CD4-positive, alpha-beta memory T cell (primary cell): Measurements from ENCODE around the gene DOK5. TPM values are rescaled to one million over a fixed set of nuclear protein-coding genes. Genes with fewer than 3 reads are reported as not detected.

Source experiments
- CTCF ChIA-PET: fragments of 350-600 bp; sonication (Branson Sonifier 250); formaldehyde crosslinking; loops from one replicate; lab custom pipeline; 2021; ENCODE audit warnings: inconsistent platforms; ENCODE audit not compliant: partially characterized antibody; lab: Charles Lee
- POLR2A ChIA-PET: fragments of 350-600 bp; sonication (Branson Sonifier 250); formaldehyde crosslinking; loops from one replicate; lab custom pipeline; 2021; ENCODE audit not compliant: partially characterized antibody; lab: Charles Lee
- DNase-seq, 5 donors: peaks; one replicate each; pipeline versions ENCODE4 v3.0.0 to v3.0.0-alpha.2; 2020 to 2022; ENCODE audit warnings: mixed read lengths in 1 of 5
- H3K27ac ChIP-seq: one replicate; pipeline ENCODE4 v1.7.0; 2013; ENCODE audit warnings: low read depth, low read length
- H3K27me3 ChIP-seq: 2 replicates; pipeline ENCODE4 v1.7.0; 2013; ENCODE audit warnings: mild to moderate bottlenecking, low read length, moderate library complexity; ENCODE audit not compliant: insufficient read depth
- H3K36me3 ChIP-seq: 2 replicates; pipeline ENCODE4 v1.7.0; 2013; ENCODE audit warnings: mild to moderate bottlenecking, low read length, moderate library complexity; ENCODE audit not compliant: insufficient read depth
- H3K4me1 ChIP-seq: 2 replicates; pipeline ENCODE4 v1.7.0; 2013; ENCODE audit warnings: mild to moderate bottlenecking, low read length, moderate library complexity; ENCODE audit not compliant: insufficient read depth
- H3K4me3 ChIP-seq, 2 donors: one replicate each; pipeline ENCODE4 v1.7.0; 2013; ENCODE audit warnings: low read length in 2 of 2, mild to moderate bottlenecking in 1 of 2
- H3K9me3 ChIP-seq, 2 donors: one replicate each; pipeline ENCODE4 v1.7.0; 2013; ENCODE audit warnings: low read length in 2 of 2, control low read depth in 1 of 2; ENCODE audit not compliant: control insufficient read depth in 1 of 2
- H3K27ac Mint-ChIP-seq, 7 donors: one replicate each; pipeline ENCODE4 v1.8.0; 2020 to 2021; ENCODE audit warnings: mixed read lengths in 7 of 7, mild to moderate bottlenecking in 6 of 7, inconsistent platforms in 3 of 7, moderate library complexity in 3 of 7
- H3K27me3 Mint-ChIP-seq, 2 donors: one replicate each; pipeline ENCODE4 v1.8.0; 2020 to 2021; ENCODE audit warnings: mixed read lengths in 2 of 2
- H3K36me3 Mint-ChIP-seq, 2 donors: one replicate each; pipeline ENCODE4 v1.8.0; 2020 to 2021; ENCODE audit warnings: mixed read lengths in 2 of 2, inconsistent platforms in 1 of 2, mild to moderate bottlenecking in 1 of 2
- H3K4me1 Mint-ChIP-seq, 4 donors: one replicate each; pipeline ENCODE4 v1.8.0; 2020 to 2021; ENCODE audit warnings: mixed read lengths in 4 of 4, mild to moderate bottlenecking in 1 of 4
- H3K4me3 Mint-ChIP-seq, 8 donors: one replicate each; pipeline ENCODE4 v1.8.0; 2020 to 2021; ENCODE audit warnings: mixed read lengths in 8 of 8, mild to moderate bottlenecking in 7 of 8, moderate library complexity in 6 of 8, inconsistent platforms in 3 of 8
- H3K9me3 Mint-ChIP-seq, 8 donors: one replicate each; pipeline ENCODE4 v1.8.0; 2020 to 2021; ENCODE audit warnings: mixed read lengths in 8 of 8, mild to moderate bottlenecking in 5 of 8, inconsistent platforms in 3 of 8, moderate library complexity in 1 of 8
- intact Hi-C: fragments of 100-400 bp; cut with micrococcal nuclease; formaldehyde crosslinking; loops from one replicate; pipeline ENCODE4 v1.15.1; 2023
- polyA plus RNA-seq, 2 donors: library from polyadenylated mRNA; unstranded; fragments of 300-500 nt; fragmentation: Illumina TruSeq; gene quantifications; one replicate each; pipeline ENCODE4 v1.2.3, GENCODE V29; 2021
- total RNA-seq, 2 experiments: library from RNA; stranded (reverse); gene quantifications; one replicate each; pipeline ENCODE4 v1.2.3, GENCODE V29; 2021

The DOK5 gene
- total and polyA plus RNA-seq, 4 experiments from 2014 or later: not detected

DNA sequence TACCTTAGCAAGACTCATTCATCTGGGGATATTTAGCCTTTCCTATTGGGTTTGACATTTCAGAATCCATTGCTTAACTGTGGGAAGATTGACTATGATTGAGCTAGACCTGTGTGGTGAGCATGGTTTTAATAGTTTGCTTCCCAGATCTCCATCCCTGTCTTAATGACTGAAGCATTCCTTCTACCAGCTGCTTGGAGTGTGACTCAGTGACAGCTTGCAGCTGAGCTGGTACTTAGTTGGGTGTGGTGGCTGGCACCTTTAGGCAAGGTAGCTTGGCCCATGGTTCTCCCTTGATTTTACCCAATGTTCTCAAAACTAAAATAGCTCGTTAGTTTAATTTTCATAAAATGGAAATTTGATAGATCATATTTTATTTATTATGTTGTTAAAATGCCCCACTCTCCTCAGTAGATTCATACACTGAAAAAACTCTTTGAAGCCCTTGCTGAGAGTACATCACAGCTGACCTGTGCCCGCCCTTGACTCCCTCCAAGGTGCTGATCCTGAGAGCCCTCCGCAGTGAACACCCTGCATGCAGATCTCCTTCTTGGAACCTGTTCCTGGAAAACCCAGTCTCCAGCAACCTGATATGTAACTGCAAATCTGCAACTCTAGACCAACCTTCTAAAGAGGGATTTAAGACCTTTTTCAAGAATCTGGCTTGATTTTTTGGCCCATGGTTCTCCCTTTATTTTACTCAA is 19.1 kb downstream of the DOK5 start:
- CTCF ChIA-PET: interaction anchor here (1.2 kb wide), 1 partner anchor 10 kb away, joined by 3 read pairs; no protein-coding TSS in a partner anchor

DNA sequence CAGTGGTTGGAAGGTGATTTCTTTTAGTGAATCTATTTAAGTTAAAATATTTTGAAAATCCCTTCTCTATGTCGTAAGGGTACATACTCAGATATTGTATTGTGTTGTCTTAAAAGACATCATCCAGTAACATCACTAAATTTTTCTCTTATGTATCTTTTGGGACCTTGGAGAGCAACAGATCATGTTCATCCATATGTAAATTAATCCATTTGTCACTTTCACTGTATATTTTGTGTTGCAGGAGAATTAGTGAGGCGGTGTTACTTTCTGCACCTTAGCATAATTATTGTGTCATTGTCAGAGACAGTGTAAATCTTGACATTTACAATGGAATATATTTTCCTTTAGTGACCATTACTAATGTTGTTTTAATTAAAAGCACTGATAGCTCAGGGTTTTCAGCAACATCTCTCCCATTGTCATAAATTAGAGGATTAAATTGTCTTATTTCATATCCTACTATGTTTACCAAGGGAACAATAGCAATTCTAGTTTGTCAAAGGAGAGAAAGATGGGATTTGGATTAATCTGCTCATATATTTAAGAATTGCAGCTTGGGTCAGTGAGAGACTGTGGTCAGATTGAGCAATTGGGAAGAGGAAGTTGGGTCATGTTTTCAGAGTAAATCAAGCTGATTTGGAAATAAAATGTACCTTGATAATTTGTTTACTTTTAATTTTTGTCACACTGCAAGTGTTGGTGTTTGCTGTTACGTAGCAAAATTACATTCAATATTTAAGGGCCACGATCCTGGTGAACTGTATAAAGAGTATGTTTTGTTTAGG is 22.7 kb downstream of the DOK5 start:
- H3K4me1 Mint-ChIP-seq: no peaks in the 10 kb centered on the region
- Histone ChIP-seq H3K27me3 (no peaks in the 10 kb centered on the region), H3K4me1 (no peaks in the 10 kb centered on the region), H3K9me3 (no peaks in the 10 kb centered on the region), H3K27ac (no peak overlapping the region), H3K4me3 (no peak overlapping the region), H3K36me3 (no peaks in the 10 kb centered on the region)
- H3K9me3 Mint-ChIP-seq: peaks cover 0 to 4% (median 0%) of the 10 kb centered on the region in 8 donors
- no peak overlapping the region for H3K4me3 Mint-ChIP-seq
- CTCF ChIA-PET: no interaction called here
- POLR2A ChIA-PET: no interaction called here
- H3K27me3 Mint-ChIP-seq: peaks cover 0 to 2% of the 10 kb centered on the region in 2 donors
- no peak overlapping the region for H3K27ac Mint-ChIP-seq
- intact Hi-C loops: no loop called here
- DNase-seq: no peak
- no peaks in the 10 kb centered on the region for H3K36me3 Mint-ChIP-seq

More for the DNA sequence above, 19.1 kb downstream of the DOK5 start:
- H3K4me3 ChIP-seq: no peak overlapping the region
- Mint-ChIP-seq H3K9me3 (peaks cover 0 to 4% (median 0%) of the 10 kb centered on the region in 8 donors), H3K27ac (no peak overlapping the region), H3K4me3 (no peak overlapping the region), H3K27me3 (peaks cover 2 to 7% of the 10 kb centered on the region in 2 donors), H3K36me3 (no peaks in the 10 kb centered on the region), H3K4me1 (no peaks in the 10 kb centered on the region)
- H3K36me3 ChIP-seq: no peaks in the 10 kb centered on the region
- POLR2A ChIA-PET: no interaction called here
- no peak for DNase-seq
- intact Hi-C loops: no loop called here
- no peaks in the 10 kb centered on the region for H3K27me3 ChIP-seq
- no peaks in the 10 kb centered on the region for H3K4me1 ChIP-seq
- no peak overlapping the region for H3K27ac ChIP-seq
- H3K9me3 ChIP-seq: no peaks in the 10 kb centered on the region

- peaks cover 0 to 2% (median 0%) of the 10 kb centered on the region in 8 donors for H3K9me3 Mint-ChIP-seq
Measured at GRCh38 chr20:54499111-54499510, 23.7 kb downstream of the DOK5 start.

DNA sequence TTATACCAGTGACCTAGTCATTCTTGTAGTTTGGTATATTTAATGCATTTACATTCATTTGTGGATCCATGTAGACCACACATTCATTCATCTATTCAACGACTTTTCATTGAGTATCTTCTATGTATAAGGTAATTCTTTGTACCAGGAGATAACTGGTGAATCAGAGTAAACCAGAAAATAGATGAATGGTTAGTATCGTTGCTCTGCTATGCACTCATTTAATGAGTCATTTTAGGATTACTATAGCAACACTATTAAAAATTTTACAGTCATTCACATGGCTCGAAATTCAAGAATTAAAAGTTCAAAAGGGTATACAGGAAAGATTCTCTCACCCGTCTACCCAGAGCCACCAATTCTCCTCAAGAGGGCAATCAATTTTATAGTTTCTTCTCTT is 26.8 kb downstream of the DOK5 start:
- H3K4me3 ChIP-seq: no peak overlapping the region
- Mint-ChIP-seq H3K27me3 (peaks cover 0 to 10% of the 10 kb centered on the region in 2 donors), H3K27ac (no peak overlapping the region), H3K4me3 (no peak overlapping the region), H3K4me1 (no peaks in the 10 kb centered on the region), H3K9me3 (peaks cover 0 to 5% (median 0%) of the 10 kb centered on the region in 8 donors), H3K36me3 (no peaks in the 10 kb centered on the region)
- intact Hi-C loops: no loop called here
- H3K9me3 ChIP-seq: no peaks in the 10 kb centered on the region
- ChIA-PET POLR2A (no interaction called here), CTCF (no interaction called here)
- no peaks in the 10 kb centered on the region for H3K36me3 ChIP-seq
- no peak overlapping the region for H3K27ac ChIP-seq
- no peak for DNase-seq
- no peaks in the 10 kb centered on the region for H3K27me3 ChIP-seq
- H3K4me1 ChIP-seq: no peaks in the 10 kb centered on the region

More at GRCh38 chr20:54499111-54499510, 23.7 kb downstream of the DOK5 start:
- H3K4me3 ChIP-seq: no peak overlapping the region
- H3K4me3 Mint-ChIP-seq: no peak overlapping the region
- H3K36me3 Mint-ChIP-seq: no peaks in the 10 kb centered on the region
- CTCF ChIA-PET: no interaction called here
- DNase-seq: no peak
- no peaks in the 10 kb centered on the region for H3K4me1 Mint-ChIP-seq
- H3K36me3 ChIP-seq: no peaks in the 10 kb centered on the region
- peaks cover under 1 to 2% of the 10 kb centered on the region in 2 donors for H3K27me3 Mint-ChIP-seq
- intact Hi-C loops: no loop called here
- H3K9me3 ChIP-seq: no peaks in the 10 kb centered on the region
- no peaks in the 10 kb centered on the region for H3K4me1 ChIP-seq
- H3K27me3 ChIP-seq: no peaks in the 10 kb centered on the region
- no peak overlapping the region for H3K27ac ChIP-seq
- no peak overlapping the region for H3K27ac Mint-ChIP-seq
- POLR2A ChIA-PET: no interaction called here

- no peaks in the 10 kb centered on the region for H3K36me3 Mint-ChIP-seq
- Histone ChIP-seq H3K9me3 (no peaks in the 10 kb centered on the region), H3K27me3 (no peaks in the 10 kb centered on the region), H3K4me3 (no peak overlapping the region), H3K4me1 (no peaks in the 10 kb centered on the region), H3K27ac (no peak overlapping the region), H3K36me3 (no peaks in the 10 kb centered on the region)
- ChIA-PET CTCF (no interaction called here), POLR2A (no interaction called here)
- H3K9me3 Mint-ChIP-seq: peaks cover 0 to 6% (median 1%) of the 10 kb centered on the region in 8 donors
- H3K4me1 Mint-ChIP-seq: no peaks in the 10 kb centered on the region
- H3K4me3 Mint-ChIP-seq: no peak overlapping the region
- peaks cover 2 to 10% of the 10 kb centered on the region in 2 donors for H3K27me3 Mint-ChIP-seq
- H3K27ac Mint-ChIP-seq: no peak overlapping the region
- intact Hi-C loops: no loop called here
- DNase-seq: no peak
Measured at GRCh38 chr20:54506643-54507042, 31.2 kb downstream of the DOK5 start.

GRCh38 chr20:54510541-54511129 is 35.2 kb downstream of the DOK5 start:
- intact Hi-C loops: no loop called here
- Mint-ChIP-seq H3K27ac (no peak overlapping the region), H3K9me3 (peaks cover 0 to 10% (median 1%) of the 10 kb centered on the region in 8 donors), H3K27me3 (peaks cover 2 to 3% of the 10 kb centered on the region in 2 donors), H3K4me3 (no peak overlapping the region), H3K36me3 (no peaks in the 10 kb centered on the region), H3K4me1 (no peaks in the 10 kb centered on the region)
- ChIA-PET POLR2A (no interaction called here), CTCF (interaction anchor here (1.2 kb wide), 1 partner anchor 12 kb away, joined by 3 read pairs; no protein-coding TSS in a partner anchor)
- DNase-seq: no peak
- no peaks in the 10 kb centered on the region for H3K36me3 ChIP-seq
- H3K4me1 ChIP-seq: no peaks in the 10 kb centered on the region
- no peak overlapping the region for H3K27ac ChIP-seq
- no peaks in the 10 kb centered on the region for H3K27me3 ChIP-seq
- H3K4me3 ChIP-seq: no peak overlapping the region
- H3K9me3 ChIP-seq: no peaks in the 10 kb centered on the region

GRCh38 chr20:54512694-54513093 is 37.3 kb downstream of the DOK5 start:
- H3K9me3 ChIP-seq: no peaks in the 10 kb centered on the region
- no peaks in the 10 kb centered on the region for H3K4me1 ChIP-seq
- H3K9me3 Mint-ChIP-seq: peaks cover 0 to 10% (median 1%) of the 10 kb centered on the region in 8 donors
- no peaks in the 10 kb centered on the region for H3K36me3 ChIP-seq
- intact Hi-C loops: no loop called here
- no peaks in the 10 kb centered on the region for H3K27me3 ChIP-seq
- DNase-seq: no peak
- no peaks in the 10 kb centered on the region for H3K36me3 Mint-ChIP-seq
- ChIA-PET CTCF (interaction anchor here (0.7 kb wide), 2 partner anchors 10 to 13 kb away, joined by 4 to 6 read pairs; no protein-coding TSS in a partner anchor), POLR2A (no interaction called here)
- no peak overlapping the region for H3K4me3 Mint-ChIP-seq
- no peaks in the 10 kb centered on the region for H3K4me1 Mint-ChIP-seq
- H3K27ac Mint-ChIP-seq: no peak overlapping the region
- H3K27me3 Mint-ChIP-seq: peaks cover 0 to under 1% of the 10 kb centered on the region in 2 donors
- no peak overlapping the region for H3K27ac ChIP-seq
- H3K4me3 ChIP-seq: no peak overlapping the region
